GM18520 (cell line): Measurements from ENCODE around the gene SETBP1.

ENCODE experiments used
- ATAC-seq: cut with Tn5 transposase; IDR thresholded peaks from one replicate; pipeline ENCODE4 v1.9.1; 2021; ENCODE audit not compliant: unreplicated experiment

SETBP1 gene

GRCh38 chr18:44730803-44731529 lies 50.3 kb downstream of the SETBP1 start:
- no peak for ATAC-seq

GRCh38 chr18:44731530-44732237 lies 51.0 kb downstream of the SETBP1 start:
- peak; percentile 52 for ATAC-seq

GRCh38 chr18:44732238-44732563 lies 51.5 kb downstream of the SETBP1 start:
- no peak for ATAC-seq

- ATAC-seq = no peak
Measured at GRCh38 chr18:44732599-44732998, 51.9 kb downstream of the SETBP1 start.

- no peak for ATAC-seq
Measured at GRCh38 chr18:44733069-44733753, 52.5 kb downstream of the SETBP1 start.

GRCh38 chr18:44733754-44734465 lies 53.2 kb downstream of the SETBP1 start:
- ATAC-seq = no peak

- no peak for ATAC-seq
Measured at GRCh38 chr18:44735096-44735495, 54.4 kb downstream of the SETBP1 start.

- ATAC-seq = no peak
Measured at GRCh38 chr18:44736664-44737380, 56.1 kb downstream of the SETBP1 start.

- no peak for ATAC-seq
Measured at GRCh38 chr18:44737623-44738022, 56.9 kb downstream of the SETBP1 start.

GRCh38 chr18:44740000-44740399 lies 59.3 kb downstream of the SETBP1 start:
- no peak for ATAC-seq

- no peak for ATAC-seq
Measured at GRCh38 chr18:44741085-44741484, 60.4 kb downstream of the SETBP1 start.

- ATAC-seq = no peak
Measured at GRCh38 chr18:44741511-44741910, 60.8 kb downstream of the SETBP1 start.

GRCh38 chr18:44742126-44742525 lies 61.4 kb downstream of the SETBP1 start:
- ATAC-seq = no peak

- no peak for ATAC-seq
Measured at GRCh38 chr18:44742718-44743311, 62.1 kb downstream of the SETBP1 start.

- ATAC-seq = no peak
Measured at GRCh38 chr18:44743631-44744030, 62.9 kb downstream of the SETBP1 start.

GRCh38 chr18:44744161-44745121 lies 63.8 kb downstream of the SETBP1 start:
- no peak for ATAC-seq

GRCh38 chr18:44747157-44747556 lies 66.5 kb downstream of the SETBP1 start:
- ATAC-seq = no peak

- ATAC-seq = no peak
Measured at GRCh38 chr18:44748582-44748981, 67.9 kb downstream of the SETBP1 start.

- no peak for ATAC-seq
Measured at GRCh38 chr18:44750774-44751173, 70.1 kb downstream of the SETBP1 start.
